ENCODE data around the gene GJB1. TPM values are rescaled to one million over a fixed set of nuclear protein-coding genes. Genes with fewer than 3 reads are reported as not detected.

Gene GJB1
- total RNA-seq (not detected), polyA plus RNA-seq (under 1 TPM in 2 of 3 donors, not detected in 1; 0.05 TPM)
- long read RNA-seq, donor 1 = 0 reads
- long read RNA-seq, donor 2 = 0 reads

- ATAC-seq = no peak
- no peaks in the 10 kb centered on the region for H3K4me1 ChIP-seq
- H3K4me3 ChIP-seq = no peak within 1 kb of the TSS
- H3K9me3 ChIP-seq = no peaks in the 10 kb centered on the region
- no peak within 1 kb of the TSS for H3K27ac ChIP-seq
- 63 to 68% (median 64%) methylated on average over 8 to 18 of the region's 18 CpGs for WGBS, 3 donors
- no peaks in the 10 kb centered on the region for H3K36me3 ChIP-seq (ENCODE audit: insufficient read depth in 1 of 2, low read depth in 1 of 2)
- peaks cover 0 to 27% (median 0%) of the 10 kb centered on the region in 3 donors for H3K27me3 ChIP-seq (ENCODE audit: insufficient read depth in 3 of 3, low read length in 2 of 3)
- no peak for TF ChIP-seq CTCF (IDR thresholded peaks at IDR 0.05)
- intact Hi-C loops (cut with DNase I) = no loop called here
- DNase-seq = no peak
Observed at GRCh38 chrX:71222929-71223328, at the start of gene GJB1. Gene GJB1, plus strand, starts transcription at chrX:71223224. Its CDS starts 484 bp downstream, at chrX:71223708.

GRCh38 chrX:71173440-71173839 is 49.6 kb upstream of the GJB1 start:
- Histone ChIP-seq H3K27ac (no peak overlapping the region), H3K4me1 (no peaks in the 10 kb centered on the region), H3K9me3 (no peaks in the 10 kb centered on the region), H3K4me3 (no peak overlapping the region), H3K27me3 (ENCODE audit: insufficient read depth in 3 of 3, low read length in 2 of 3) (no peaks in the 10 kb centered on the region), H3K36me3 (ENCODE audit: insufficient read depth in 1 of 2, low read depth in 1 of 2) (no peaks in the 10 kb centered on the region)
- no peak for TF ChIP-seq CTCF (IDR thresholded peaks at IDR 0.05)
- ATAC-seq = no peak
- 52 to 71% (median 62%) methylated on average over 2 of the region's 2 CpGs for WGBS, 3 donors
- no peak for DNase-seq
- intact Hi-C loops (cut with DNase I) = loop anchor here (10.0 kb wide), 2 partner anchors 179 to 719 kb away; no protein-coding TSS in a partner anchor

- Histone ChIP-seq H3K4me3 (no peak overlapping the region), H3K4me1 (no peaks in the 10 kb centered on the region), H3K27me3 (ENCODE audit: insufficient read depth in 3 of 3, low read length in 2 of 3) (no peaks in the 10 kb centered on the region), H3K27ac (no peak overlapping the region), H3K36me3 (ENCODE audit: insufficient read depth in 1 of 2, low read depth in 1 of 2) (no peaks in the 10 kb centered on the region), H3K9me3 (no peaks in the 10 kb centered on the region)
- DNase-seq = no peak
- intact Hi-C loops (cut with DNase I) = loop anchor here (5.0 to 10.0 kb wide), 3 partner anchors 180 to 720 kb away; no protein-coding TSS in a partner anchor
- TF ChIP-seq CTCF (IDR thresholded peaks at IDR 0.05) = no peak
- 78 to 82% (median 78%) methylated on average over 1 of the region's 1 CpG for WGBS, 3 donors
- ATAC-seq = no peak
Observed at GRCh38 chrX:71174795-71175194, 48.2 kb upstream of the GJB1 start.

- H3K27me3 ChIP-seq (ENCODE audit: insufficient read depth in 3 of 3, low read length in 2 of 3) = no peaks in the 10 kb centered on the region
- TF ChIP-seq CTCF (IDR thresholded peaks at IDR 0.05) = no peak
- no peaks in the 10 kb centered on the region for H3K4me1 ChIP-seq
- DNase-seq = no peak
- no peaks in the 10 kb centered on the region for H3K36me3 ChIP-seq (ENCODE audit: insufficient read depth in 1 of 2, low read depth in 1 of 2)
- intact Hi-C loops (cut with DNase I) = loop anchor here (5.0 to 10.0 kb wide), 3 partner anchors 181 to 721 kb away; no protein-coding TSS in a partner anchor
- H3K4me3 ChIP-seq = no peak overlapping the region
- H3K27ac ChIP-seq = no peak overlapping the region
- H3K9me3 ChIP-seq = no peaks in the 10 kb centered on the region
- no peak for ATAC-seq
- WGBS, 3 donors = 86 to 93% (median 87%) methylated on average over 5 of the region's 5 CpGs
Observed at GRCh38 chrX:71175531-71175930, 47.5 kb upstream of the GJB1 start.

GRCh38 chrX:71177327-71177726 is 45.7 kb upstream of the GJB1 start:
- H3K4me1 ChIP-seq = no peaks in the 10 kb centered on the region
- H3K36me3 ChIP-seq (ENCODE audit: insufficient read depth in 1 of 2, low read depth in 1 of 2) = no peaks in the 10 kb centered on the region
- H3K4me3 ChIP-seq = no peak overlapping the region
- TF ChIP-seq CTCF (IDR thresholded peaks at IDR 0.05) = no peak
- no peak for ATAC-seq
- H3K27ac ChIP-seq = no peak overlapping the region
- no peaks in the 10 kb centered on the region for H3K27me3 ChIP-seq (ENCODE audit: insufficient read depth in 3 of 3, low read length in 2 of 3)
- 63 to 76% (median 69%) methylated on average over 3 of the region's 3 CpGs for WGBS, 3 donors
- H3K9me3 ChIP-seq = no peaks in the 10 kb centered on the region
- no peak for DNase-seq
- intact Hi-C loops (cut with DNase I) = loop anchor here (5.0 to 10.0 kb wide), 3 partner anchors 183 to 723 kb away; no protein-coding TSS in a partner anchor

Data from psoas muscle (tissue), 8 donors.